Activated naive CD4-positive, alpha-beta T cell treated with anti-CD3 and anti-CD28 coated beads, Interleukin-2, amount 50 U/mL, for 16 hours (primary cell): ENCODE data around the gene XRCC2.
"Not testable (repeated sequence)": the region's sequence is repeated elsewhere in the genome, so short reads cannot be mapped to it uniquely, and the experiment has no call there.

Source experiments
- DNase-seq: peaks from one replicate; pipeline ENCODE4 v3.0.0-alpha.2; 2020

The XRCC2 gene

DNA sequence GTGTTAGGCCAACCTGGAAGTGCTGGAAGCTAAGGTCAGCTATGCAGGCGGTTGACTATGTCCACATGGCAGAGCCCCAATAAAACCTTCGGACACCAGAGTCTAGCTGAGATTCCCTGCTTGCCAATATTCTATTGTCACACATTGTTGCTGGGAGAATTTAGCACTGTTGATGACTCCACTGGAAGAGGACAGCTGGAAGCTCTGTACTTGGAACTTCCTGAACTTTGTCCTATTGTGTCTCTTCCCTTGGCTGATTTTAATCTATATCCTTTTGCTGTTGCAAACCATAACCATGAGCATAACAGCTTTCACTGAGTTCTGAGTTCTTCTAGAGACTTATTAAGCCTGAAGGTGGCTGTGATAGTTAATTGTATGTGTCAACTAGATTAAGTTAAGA is 12.0 kb downstream of the XRCC2 start:
- DNase-seq = no peak

DNA sequence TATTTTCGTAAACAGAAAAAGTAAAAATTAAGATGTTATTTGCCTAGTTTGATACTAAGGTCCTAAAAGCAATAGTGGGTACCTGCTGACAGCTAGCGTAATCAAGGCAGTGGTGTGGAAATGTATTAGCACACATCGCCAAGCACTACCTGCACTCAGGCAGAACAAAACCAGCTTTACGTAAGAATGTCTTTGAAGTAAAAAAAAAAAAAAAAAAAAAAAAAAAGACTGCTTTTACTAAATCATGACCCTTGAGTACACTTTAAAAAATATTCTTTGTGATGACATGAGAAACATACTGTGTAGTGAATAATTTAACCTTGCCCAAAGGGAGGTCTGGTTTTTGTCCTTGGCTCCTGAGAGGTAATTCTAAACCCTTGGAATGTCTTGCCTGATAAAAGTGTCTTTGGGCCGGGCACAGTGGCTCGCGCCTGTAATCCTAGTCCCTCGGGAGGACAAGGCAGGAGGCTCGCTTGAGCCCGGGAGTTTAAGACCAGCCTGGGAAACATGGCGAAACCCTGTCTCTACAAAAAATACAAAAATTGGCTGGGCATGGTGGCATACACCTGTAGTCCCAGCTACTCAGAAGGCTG is 12.7 kb downstream of the XRCC2 start:
- no peak for DNase-seq

GRCh38 chr7:152661479-152661878 is 14.5 kb downstream of the XRCC2 start:
- DNase-seq = no peak

GRCh38 chr7:152660021-152660420 is 15.9 kb downstream of the XRCC2 start:
- no peak for DNase-seq

- no peak for DNase-seq
These were observed 21.0 kb downstream of the XRCC2 start for GRCh38 chr7:152654971-152655370.

GRCh38 chr7:152649220-152649619 is 26.7 kb downstream of the XRCC2 start:
- no peak for DNase-seq

GRCh38 chr7:152647009-152647408 is 28.9 kb downstream of the XRCC2 start:
- DNase-seq = no peak

DNA sequence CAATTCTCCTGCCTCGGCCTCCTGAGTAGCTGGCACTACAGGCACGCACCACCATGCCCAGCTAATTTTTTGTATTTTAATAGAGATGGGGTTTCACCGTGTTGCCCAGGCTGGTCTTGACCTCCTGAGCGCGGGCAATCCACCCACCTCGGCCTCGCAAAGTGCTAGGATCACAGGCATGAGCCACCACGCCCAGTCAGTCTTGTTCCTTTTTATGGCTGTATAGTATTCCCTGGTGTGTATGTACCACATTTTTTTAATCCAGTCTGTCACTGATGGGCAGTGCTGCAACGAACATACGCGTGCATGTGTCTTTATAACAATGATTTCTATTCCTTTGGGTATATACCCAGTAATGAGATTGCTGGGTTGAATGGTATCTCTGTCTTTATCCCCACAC is 29.4 kb downstream of the XRCC2 start:
- not testable (repeated sequence) for DNase-seq

DNA sequence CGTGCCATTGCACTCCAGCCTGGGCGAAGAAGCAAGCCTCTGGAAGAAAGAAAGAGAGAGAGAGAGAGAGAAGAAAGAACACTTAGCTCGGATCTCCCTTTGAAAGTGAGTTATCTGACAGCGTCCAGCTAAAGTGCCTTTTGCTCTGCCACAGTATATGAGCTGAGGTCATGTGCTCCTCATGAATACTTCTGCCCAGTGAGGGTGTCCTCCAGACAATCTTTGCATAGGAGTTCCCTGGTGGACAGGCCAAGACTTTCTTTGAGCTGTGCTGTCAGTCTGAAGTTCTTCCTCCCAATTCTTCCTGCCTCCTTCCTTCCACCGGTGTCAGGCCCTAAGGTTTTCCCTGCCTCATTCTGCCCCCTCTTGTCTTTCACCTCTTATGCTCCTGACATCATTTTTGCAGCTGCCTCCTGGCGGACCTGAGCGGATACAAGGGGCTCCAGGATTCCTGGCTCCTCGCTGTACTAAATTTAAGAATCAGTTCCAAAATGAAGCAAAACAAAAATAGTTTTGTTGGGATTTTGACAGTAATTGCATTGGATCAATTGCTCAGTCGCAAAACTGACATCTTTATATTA is 31.9 kb downstream of the XRCC2 start:
- no peak for DNase-seq

DNA sequence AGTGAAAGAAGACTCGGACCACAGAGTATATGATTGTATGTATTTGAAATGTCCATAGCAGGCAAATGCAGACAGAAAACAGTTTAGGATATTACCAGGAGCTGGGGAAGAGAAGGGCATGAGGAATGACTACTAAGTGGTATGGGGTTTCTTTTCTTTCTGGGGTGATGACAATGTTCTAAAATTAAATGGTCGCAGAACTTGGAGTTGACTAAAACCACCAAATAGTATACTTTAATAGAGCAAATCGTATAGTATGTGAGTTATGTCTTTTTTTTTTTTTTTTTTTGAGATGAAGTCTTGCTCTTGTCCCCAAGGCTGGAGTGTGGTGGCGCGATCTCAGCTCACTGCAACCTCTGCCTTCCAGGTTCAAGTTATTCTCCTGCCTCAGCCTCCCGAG is 34.6 kb downstream of the XRCC2 start:
- no peak for DNase-seq

DNA sequence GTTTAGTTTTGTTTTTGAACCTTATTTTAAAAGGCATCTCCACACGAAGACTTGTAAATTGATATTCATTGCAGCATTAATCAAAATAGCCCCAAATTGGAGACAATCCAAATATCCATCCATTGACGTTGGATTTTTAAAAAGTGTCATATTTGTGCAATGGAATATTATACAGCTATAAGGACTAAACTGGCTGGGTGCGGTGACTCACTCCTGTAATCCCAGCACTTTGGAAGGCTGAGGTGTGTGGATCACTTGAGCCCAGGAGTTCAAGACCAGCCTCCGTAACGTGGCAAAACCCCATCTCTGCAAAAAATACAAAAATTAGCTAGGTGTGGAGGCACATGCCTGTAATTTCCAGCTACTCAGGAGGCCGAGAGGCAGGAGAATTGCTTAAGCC is 35.1 kb downstream of the XRCC2 start:
- no peak for DNase-seq

- no peak for DNase-seq
These were observed 37.9 kb downstream of the XRCC2 start for GRCh38 chr7:152637920-152638580.

DNA sequence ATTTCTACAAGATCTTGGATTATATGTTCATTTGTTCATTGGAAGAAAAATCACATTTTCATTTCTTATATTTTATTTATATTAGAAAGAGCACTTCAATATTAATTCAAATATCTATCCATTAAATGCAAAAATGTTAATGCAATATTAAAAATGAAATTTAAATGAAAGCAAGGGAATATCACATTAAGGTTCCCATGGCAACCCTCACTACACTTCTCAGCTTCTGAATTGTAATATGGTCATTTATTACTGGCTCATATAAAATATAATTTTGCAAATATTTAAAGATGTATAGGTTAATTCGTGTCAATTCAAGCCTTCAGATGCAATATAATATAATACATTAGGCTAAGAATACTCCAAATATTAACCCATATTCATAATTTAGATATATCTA is 38.8 kb downstream of the XRCC2 start:
- no peak for DNase-seq

GRCh38 chr7:152636441-152636840 is 39.5 kb downstream of the XRCC2 start:
- no peak for DNase-seq

GRCh38 chr7:152633504-152633903 is 42.4 kb downstream of the XRCC2 start:
- no peak for DNase-seq

DNA sequence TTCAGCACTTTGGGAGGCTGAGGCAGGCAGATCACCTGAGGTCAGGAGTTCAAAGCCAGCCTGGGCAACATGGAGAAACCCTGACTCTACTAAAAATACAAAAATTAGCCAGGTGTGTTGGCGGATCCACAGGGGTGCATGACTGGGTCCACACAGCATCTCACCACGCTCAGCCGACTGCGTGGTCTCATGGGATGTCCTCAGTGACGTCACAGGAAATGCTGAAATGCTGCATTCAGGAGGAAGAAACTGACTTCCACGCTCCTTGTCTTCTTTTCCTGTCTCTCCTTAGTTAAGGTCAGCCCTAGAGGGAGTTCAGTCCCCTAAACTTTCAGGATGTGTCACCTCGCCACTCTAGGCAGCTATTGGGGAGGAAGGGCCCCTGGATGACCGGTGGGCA is 42.9 kb downstream of the XRCC2 start:
- no peak for DNase-seq

DNA sequence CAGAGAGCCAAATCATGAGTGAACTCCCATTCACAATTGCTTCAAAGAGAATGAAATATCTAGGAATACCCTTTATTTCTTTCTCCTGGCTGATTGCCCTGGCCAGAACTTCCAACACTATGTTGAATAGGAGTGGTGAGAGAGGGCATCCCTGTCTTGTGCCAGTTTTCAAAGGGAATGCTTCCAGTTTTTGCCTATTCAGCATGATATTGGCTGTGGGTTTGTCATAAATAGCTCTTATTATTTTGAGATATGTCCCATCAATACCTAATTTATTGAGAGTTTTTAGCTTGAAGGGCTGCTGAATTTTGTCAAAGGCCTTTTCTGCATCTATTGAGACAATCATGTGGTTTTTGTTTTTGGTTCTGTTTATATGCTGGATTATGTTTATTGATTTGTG is 47.2 kb downstream of the XRCC2 start:
- DNase-seq = not testable (repeated sequence)

DNA sequence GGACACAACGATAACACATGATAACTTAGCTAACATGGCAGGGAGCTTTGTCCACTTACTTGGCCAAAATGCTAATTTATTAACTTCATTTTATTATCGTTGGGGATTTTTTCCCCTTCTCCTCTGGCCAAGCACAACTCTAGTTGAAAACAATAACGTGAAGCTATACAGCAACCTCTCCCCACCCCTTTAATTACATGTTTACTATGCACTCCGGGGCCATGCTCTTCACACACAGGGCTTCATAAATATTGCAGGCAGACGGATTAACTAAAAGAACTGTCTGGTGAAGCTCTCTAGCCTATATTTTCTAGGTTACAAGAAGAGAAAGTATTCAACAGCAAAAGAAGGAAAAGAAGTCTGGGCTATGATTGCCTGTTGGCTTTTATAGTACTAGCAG is 51.7 kb downstream of the XRCC2 start:
- no peak for DNase-seq

DNA sequence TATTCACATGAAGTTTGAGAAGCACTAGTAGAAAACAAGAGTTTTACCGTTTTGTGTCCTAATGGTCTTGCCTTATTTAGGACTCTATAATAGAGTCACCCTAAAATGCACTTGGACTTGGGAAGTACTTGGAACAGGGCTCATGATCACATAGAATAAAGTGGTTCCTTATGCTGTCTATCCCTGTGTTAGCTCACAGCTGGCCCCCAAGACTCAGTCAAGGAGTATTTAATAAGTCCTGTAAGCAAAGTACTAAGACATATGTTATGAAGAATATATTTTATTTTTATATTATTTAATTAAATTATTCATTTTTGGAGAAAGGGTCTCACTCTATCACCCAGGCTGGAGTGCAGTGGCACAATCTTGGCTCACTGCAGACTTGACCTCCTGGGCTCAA is 54.5 kb downstream of the XRCC2 start:
- DNase-seq = no peak

DNA sequence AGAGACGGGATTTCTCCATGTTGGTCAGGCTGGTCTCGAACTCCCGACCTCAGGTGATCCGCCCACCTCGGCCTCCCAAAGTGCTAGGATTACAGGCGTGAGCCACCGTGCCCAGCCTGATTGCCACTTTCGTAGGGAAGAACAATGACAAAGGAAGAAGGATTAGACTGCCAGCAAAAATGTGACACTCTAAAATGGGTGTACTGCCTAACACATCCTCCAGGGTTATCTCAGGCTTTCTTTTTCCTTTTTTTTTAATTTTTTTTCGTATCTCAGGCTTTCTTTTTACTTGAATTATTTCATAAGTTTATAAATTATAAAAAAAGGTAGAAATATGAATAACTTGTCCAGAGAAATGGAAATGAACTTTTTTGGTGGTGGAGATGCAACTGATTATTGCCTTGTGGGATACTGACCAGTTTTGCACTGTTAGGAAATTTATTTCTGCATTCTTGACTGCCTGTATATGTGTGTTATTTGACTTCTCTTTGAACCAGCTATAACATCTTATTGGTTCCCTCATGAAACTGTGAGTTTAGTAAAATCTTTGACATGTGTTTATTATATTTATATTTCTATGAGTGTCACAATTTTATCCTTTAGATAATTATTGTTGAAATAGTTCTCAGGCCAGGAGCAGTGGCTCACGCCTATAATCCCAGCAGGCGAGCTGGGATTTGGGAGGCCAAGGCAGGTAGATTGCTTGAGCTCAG is 56.8 kb downstream of the XRCC2 start:
- no peak for DNase-seq

DNA sequence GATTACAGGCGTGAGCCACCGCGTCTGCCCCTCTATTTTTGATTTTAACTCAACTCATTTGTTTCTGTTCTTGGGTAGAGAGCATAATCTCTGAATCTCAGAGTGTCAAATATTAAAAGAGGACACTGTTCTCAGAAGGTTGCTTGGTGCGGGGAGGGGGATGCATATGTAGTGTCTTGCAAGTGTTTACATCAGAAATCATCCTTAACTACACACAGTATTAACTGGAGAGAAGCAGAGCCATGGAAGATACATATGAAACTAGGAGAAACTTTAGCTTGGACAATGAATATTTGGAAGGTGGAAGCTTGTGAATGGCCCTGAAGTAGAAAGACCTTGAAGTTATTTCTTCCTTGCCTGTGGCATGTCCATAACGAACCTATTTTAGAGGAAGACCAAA is 57.5 kb downstream of the XRCC2 start:
- DNase-seq = no peak

- no peak for DNase-seq
These were observed 58.9 kb downstream of the XRCC2 start for GRCh38 chr7:152617056-152617455.

DNA sequence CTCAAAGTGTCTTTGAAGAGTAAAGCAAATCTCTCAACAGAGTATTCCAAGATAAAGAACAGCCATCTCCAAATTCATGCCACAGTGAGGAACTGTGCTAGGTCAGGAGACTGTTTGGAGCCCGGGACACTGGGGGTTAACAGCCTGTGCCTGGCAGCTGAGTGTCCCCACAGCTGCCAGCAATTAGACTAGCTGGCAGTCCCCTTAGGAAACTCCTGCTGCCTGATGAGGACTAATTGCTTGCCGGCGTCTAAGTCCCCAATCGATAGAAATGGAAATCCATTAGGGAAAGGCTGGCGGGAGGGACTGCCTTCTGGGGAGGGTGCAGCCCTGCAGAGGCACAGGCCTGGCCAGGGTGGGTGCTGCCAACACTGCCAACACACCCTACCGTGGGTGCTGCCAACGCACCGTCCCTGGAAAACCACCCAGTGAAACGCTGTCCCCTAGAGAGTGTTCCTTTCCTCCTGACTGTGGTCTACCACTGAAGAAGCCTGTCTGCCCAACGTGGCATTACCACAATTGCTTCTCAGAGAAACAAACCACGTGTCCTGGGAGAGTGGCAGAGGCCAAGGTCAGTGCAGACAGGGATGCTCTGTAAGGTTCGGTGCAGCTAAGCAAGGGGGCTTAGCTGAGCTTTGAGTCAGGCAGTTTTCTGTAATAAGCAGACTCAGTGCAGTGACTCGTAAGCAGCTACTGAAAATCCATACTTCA is 60.8 kb downstream of the XRCC2 start:
- no peak for DNase-seq

- DNase-seq = no peak
These were observed 67.3 kb downstream of the XRCC2 start for GRCh38 chr7:152608656-152609055.
